ENCODE measurements around the gene TMEM9B. TPM values are rescaled to one million over a fixed set of nuclear protein-coding genes. Genes with fewer than 3 reads are reported as not detected.

Gene TMEM9B
- total and polyA plus RNA-seq, 2 donors (not counting 1 experiment from before 2014, with no cell fraction given): 51.0 to 61.6 TPM

DNA sequence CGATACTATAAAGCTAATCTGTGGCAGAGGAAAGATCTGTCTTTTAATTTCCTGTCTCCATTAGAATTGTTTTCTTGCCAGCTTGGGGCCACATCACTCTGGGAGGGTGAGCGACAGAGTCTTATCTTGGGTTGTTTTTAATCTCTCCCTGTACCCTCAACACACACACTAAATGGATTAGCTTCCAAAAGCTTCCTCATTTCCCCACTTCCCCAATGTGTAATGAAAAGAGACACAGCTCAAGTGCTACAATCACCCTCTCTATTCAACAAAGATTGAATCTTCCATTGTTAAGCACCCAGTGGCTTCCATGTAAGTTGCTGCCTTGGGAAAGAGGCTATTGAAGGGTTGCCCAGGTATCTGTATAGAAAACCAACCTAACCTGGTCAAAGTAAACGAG is 15.4 kb downstream of the TMEM9B start:
- no peak overlapping the region for H3K4me3 ChIP-seq (replicated peaks in 1 of 4; ENCODE audit: control extremely low read depth in 1 of 4, insufficient read depth in 1 of 4, low read depth in 3 of 4, low read length in 4 of 4)
- H3K36me3 ChIP-seq (ENCODE audit: control insufficient read depth, insufficient read depth, low read length): peaks cover 3% of the 10 kb centered on the region
- TF ChIP-seq EZH2 (IDR thresholded peaks at IDR 0.05; ENCODE audit: low read length, missing control alignments): no peak
- TF ChIP-seq, protein P1, sequence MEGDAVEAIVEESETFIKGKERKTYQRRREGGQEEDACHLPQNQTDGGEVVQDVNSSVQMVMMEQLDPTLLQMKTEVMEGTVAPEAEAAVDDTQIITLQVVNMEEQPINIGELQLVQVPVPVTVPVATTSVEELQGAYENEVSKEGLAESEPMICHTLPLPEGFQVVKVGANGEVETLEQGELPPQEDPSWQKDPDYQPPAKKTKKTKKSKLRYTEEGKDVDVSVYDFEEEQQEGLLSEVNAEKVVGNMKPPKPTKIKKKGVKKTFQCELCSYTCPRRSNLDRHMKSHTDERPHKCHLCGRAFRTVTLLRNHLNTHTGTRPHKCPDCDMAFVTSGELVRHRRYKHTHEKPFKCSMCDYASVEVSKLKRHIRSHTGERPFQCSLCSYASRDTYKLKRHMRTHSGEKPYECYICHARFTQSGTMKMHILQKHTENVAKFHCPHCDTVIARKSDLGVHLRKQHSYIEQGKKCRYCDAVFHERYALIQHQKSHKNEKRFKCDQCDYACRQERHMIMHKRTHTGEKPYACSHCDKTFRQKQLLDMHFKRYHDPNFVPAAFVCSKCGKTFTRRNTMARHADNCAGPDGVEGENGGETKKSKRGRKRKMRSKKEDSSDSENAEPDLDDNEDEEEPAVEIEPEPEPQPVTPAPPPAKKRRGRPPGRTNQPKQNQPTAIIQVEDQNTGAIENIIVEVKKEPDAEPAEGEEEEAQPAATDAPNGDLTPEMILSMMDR (conservative IDR thresholded peaks at IDR 0.05 in 1 of 2, IDR thresholded peaks at IDR 0.05 in 1 of 2; ENCODE audit: low read depth in 1 of 2, low read length in 2 of 2): no peak
- no peak overlapping the region for H2AFZ ChIP-seq (ENCODE audit: low read length)
- H3K4me2 ChIP-seq (ENCODE audit: extremely low read depth, insufficient read depth, low read length): no peak overlapping the region
- no peak overlapping the region for H3K9ac ChIP-seq (ENCODE audit: insufficient read depth, low read length)
- H3K27ac ChIP-seq (ENCODE audit: insufficient read depth, low read length): no peak overlapping the region
- no peaks in the 10 kb centered on the region for H3K27me3 ChIP-seq (ENCODE audit: control insufficient read depth, insufficient read depth, low read length)
- H3K4me1 ChIP-seq (ENCODE audit: control insufficient read depth, extremely low read depth, insufficient read depth, low read length): no peaks in the 10 kb centered on the region
- H3K9me3 ChIP-seq (ENCODE audit: control insufficient read depth, insufficient read depth, low read depth, low read length): no peaks in the 10 kb centered on the region
- H3K79me2 ChIP-seq (ENCODE audit: control insufficient read depth, insufficient read depth, low read length): no peaks in the 10 kb centered on the region
- H4K20me1 ChIP-seq (ENCODE audit: control insufficient read depth, extremely low read depth, insufficient read depth, low read length): no peaks in the 10 kb centered on the region
- no peak for DNase-seq (ENCODE audit: low read depth in 2 of 2)

DNA sequence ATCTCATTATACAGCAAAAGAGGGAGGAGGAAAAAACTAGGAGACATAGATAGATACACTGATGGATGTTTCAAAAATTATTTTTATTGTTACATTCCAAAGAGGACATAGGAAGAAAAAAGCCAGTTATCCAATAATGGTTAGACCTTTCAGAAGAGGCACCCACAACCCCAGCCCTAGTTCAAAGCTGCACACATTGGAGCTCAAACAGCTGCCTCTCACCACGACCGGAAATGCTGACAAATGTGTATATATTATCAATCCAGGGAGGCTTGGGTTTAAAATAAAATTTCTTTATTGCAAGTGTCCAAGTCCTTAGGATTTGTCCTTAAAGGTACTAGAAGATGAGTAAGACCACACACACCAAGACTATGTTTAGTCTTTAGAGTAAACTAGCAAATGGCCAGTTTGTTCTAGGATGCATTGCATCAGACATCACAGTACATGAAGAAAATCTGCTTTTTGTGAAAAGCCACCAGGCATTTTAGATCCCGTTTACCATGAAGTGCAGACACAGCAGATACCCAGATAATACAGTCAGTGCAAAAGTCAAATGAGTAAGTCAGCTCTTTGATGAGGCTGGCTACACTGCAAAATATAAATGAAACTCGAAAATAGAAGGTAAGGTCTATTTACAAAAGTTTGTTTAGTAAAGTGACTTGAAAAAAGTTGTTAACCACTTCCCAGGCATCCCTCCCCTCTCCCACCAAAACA is 16.9 kb downstream of the TMEM9B start:
- TF ChIP-seq, protein P1 (conservative IDR thresholded peaks at IDR 0.05 in 1 of 2, IDR thresholded peaks at IDR 0.05 in 1 of 2; ENCODE audit: low read depth in 1 of 2, low read length in 2 of 2): no peak
- TF ChIP-seq EZH2 (IDR thresholded peaks at IDR 0.05; ENCODE audit: low read length, missing control alignments): no peak
- DNase-seq (ENCODE audit: low read depth in 2 of 2): peak in 1 of 2 donors; percentile 20

DNA sequence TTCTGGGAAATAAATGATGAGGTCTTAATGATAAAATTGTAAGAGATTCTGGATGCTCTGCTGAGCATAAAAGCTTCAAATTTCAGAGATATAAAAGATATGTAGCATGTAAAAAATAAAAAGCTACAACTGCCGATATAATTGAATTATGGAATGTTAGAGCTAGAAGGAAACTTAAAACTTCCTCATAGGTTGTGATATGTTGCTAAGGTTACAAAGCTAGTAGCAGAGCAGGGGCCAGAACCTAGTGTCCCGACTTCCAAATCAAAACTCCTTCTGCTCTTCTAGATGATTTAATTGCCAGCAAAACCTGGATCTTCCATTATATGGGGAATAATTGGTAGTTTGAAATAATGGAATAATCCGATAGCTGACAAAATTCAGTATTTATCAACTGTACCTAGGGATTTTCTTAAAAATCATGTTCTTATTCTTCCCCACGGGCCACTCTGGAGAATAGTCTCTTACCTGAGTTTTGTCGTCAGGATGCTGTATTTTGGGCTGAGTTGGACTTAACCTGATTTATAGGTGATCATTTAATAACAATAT is 21.6 kb downstream of the TMEM9B start, which contains the start of gene ASCL3:
ASCL3 (minus strand) TSS at position 499 of the 549 bp plus-strand sequence. CDS start 4,855 bp downstream, outside the sequence.
- Histone ChIP-seq H3K27me3 (ENCODE audit: control insufficient read depth, insufficient read depth, low read length) (no peaks in the 10 kb centered on the region), H3K36me3 (ENCODE audit: control insufficient read depth, insufficient read depth, low read length) (no peaks in the 10 kb centered on the region), H3K9ac (ENCODE audit: insufficient read depth, low read length) (no peak within 1 kb of the TSS), H3K79me2 (ENCODE audit: control insufficient read depth, insufficient read depth, low read length) (no peaks in the 10 kb centered on the region), H3K27ac (ENCODE audit: insufficient read depth, low read length) (no peak within 1 kb of the TSS), H3K4me3 (replicated peaks in 1 of 4; ENCODE audit: control extremely low read depth in 1 of 4, insufficient read depth in 1 of 4, low read depth in 3 of 4, low read length in 4 of 4) (no peak within 1 kb of the TSS), H3K4me2 (ENCODE audit: extremely low read depth, insufficient read depth, low read length) (peak within 1 kb of the TSS; percentile 38), H3K9me3 (ENCODE audit: control insufficient read depth, insufficient read depth, low read depth, low read length) (no peaks in the 10 kb centered on the region), H4K20me1 (ENCODE audit: control insufficient read depth, extremely low read depth, insufficient read depth, low read length) (no peaks in the 10 kb centered on the region), H2AFZ (ENCODE audit: low read length) (peak within 1 kb of the TSS; percentile 58), H3K4me1 (ENCODE audit: control insufficient read depth, extremely low read depth, insufficient read depth, low read length) (no peaks in the 10 kb centered on the region)
- TF ChIP-seq, protein P1 (conservative IDR thresholded peaks at IDR 0.05 in 1 of 2, IDR thresholded peaks at IDR 0.05 in 1 of 2; ENCODE audit: low read depth in 1 of 2, low read length in 2 of 2): no peak
- TF ChIP-seq EZH2 (IDR thresholded peaks at IDR 0.05; ENCODE audit: low read length, missing control alignments): no peak
- no peak for DNase-seq (ENCODE audit: low read depth in 2 of 2)

More for the DNA sequence above, 16.9 kb downstream of the TMEM9B start:
- Histone ChIP-seq H3K27ac (ENCODE audit: insufficient read depth, low read length) (no peak overlapping the region), H3K4me2 (ENCODE audit: extremely low read depth, insufficient read depth, low read length) (no peak overlapping the region), H3K9me3 (ENCODE audit: control insufficient read depth, insufficient read depth, low read depth, low read length) (no peaks in the 10 kb centered on the region), H3K27me3 (ENCODE audit: control insufficient read depth, insufficient read depth, low read length) (no peaks in the 10 kb centered on the region), H3K36me3 (ENCODE audit: control insufficient read depth, insufficient read depth, low read length) (peaks cover 3% of the 10 kb centered on the region), H4K20me1 (ENCODE audit: control insufficient read depth, extremely low read depth, insufficient read depth, low read length) (no peaks in the 10 kb centered on the region), H3K4me3 (replicated peaks in 1 of 4; ENCODE audit: control extremely low read depth in 1 of 4, insufficient read depth in 1 of 4, low read depth in 3 of 4, low read length in 4 of 4) (no peak overlapping the region), H3K4me1 (ENCODE audit: control insufficient read depth, extremely low read depth, insufficient read depth, low read length) (no peaks in the 10 kb centered on the region), H2AFZ (ENCODE audit: low read length) (no peak overlapping the region), H3K79me2 (ENCODE audit: control insufficient read depth, insufficient read depth, low read length) (no peaks in the 10 kb centered on the region), H3K9ac (ENCODE audit: insufficient read depth, low read length) (no peak overlapping the region)

All from fibroblast of lung (primary cell).